ENCODE measurements around the gene CNST.

- TF ChIP-seq, protein P1, sequence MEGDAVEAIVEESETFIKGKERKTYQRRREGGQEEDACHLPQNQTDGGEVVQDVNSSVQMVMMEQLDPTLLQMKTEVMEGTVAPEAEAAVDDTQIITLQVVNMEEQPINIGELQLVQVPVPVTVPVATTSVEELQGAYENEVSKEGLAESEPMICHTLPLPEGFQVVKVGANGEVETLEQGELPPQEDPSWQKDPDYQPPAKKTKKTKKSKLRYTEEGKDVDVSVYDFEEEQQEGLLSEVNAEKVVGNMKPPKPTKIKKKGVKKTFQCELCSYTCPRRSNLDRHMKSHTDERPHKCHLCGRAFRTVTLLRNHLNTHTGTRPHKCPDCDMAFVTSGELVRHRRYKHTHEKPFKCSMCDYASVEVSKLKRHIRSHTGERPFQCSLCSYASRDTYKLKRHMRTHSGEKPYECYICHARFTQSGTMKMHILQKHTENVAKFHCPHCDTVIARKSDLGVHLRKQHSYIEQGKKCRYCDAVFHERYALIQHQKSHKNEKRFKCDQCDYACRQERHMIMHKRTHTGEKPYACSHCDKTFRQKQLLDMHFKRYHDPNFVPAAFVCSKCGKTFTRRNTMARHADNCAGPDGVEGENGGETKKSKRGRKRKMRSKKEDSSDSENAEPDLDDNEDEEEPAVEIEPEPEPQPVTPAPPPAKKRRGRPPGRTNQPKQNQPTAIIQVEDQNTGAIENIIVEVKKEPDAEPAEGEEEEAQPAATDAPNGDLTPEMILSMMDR (conservative IDR thresholded peaks at IDR 0.05; ENCODE audit: low read length), result no peak
- no peak for TF ChIP-seq EZH2phosphoT487 (IDR thresholded peaks at IDR 0.05; ENCODE audit: borderline replicate concordance)
Observed at GRCh38 chr1:246587032-246587431, 20.8 kb downstream of the CNST start.

Measured in Loucy (cell line).